Lower leg skin (tissue), 4 donors: ENCODE data around the gene RPL26. TPM values are rescaled to one million over a fixed set of nuclear protein-coding genes. Genes with fewer than 3 reads are reported as not detected.
A peak's percentile ranks its signal among the peaks of the same experiment; 100 is the strongest.

Experiments
- DNase-seq, 2 donors: peaks; one replicate each; pipeline ENCODE4 v3.0.0-alpha.2; 2019; ENCODE audit warnings: low spot score in 2 of 2
- H3K4me3 ChIP-seq: fragments of 200-600 bp; sonication (generic); 2 replicates; pipeline ENCODE4 v1.5.1; 2017; ENCODE audit warnings: mild to moderate bottlenecking, low read depth; ENCODE audit not compliant: poor library complexity, severe bottlenecking
- CTCF ChIP-seq, 3 donors: fragments of 450-650 bp; IDR thresholded peaks; one replicate each; pipeline ENCODE4 v1.5.1; 2016; ENCODE audit warnings: antibody characterized with exemption in 3 of 3, mild to moderate bottlenecking in 3 of 3, moderate library complexity in 2 of 3
- POLR2A ChIP-seq, 2 donors: fragments of 450-650 bp; IDR thresholded peaks; one replicate each; pipeline ENCODE4 v1.6.1; 2016 to 2017; ENCODE audit warnings: antibody characterized with exemption in 2 of 2, mild to moderate bottlenecking in 1 of 2, moderate library complexity in 1 of 2
- WGBS, 2 donors: methylation state at CpG; one replicate each; pipeline ENCODE4 v1.1.5; 2018; 5-methylcytosine and 5-hydroxymethylcytosine counted together
- intact Hi-C: fragments of 100-400 bp; cut with DNase I; formaldehyde crosslinking; loops from one replicate; pipeline ENCODE4 v1.15.0; 2023; ENCODE audit warnings: low total_unique reads
- total RNA-seq, 4 donors: library from RNA; depleted of rRNA; stranded (reverse); fragments of >200 nt; gene quantifications; one replicate each; pipeline ENCODE4 v1.1.0, GENCODE V29; 2016

The RPL26 gene
- total RNA-seq, 4 donors from 2014 or later, result 3,126 to 5,795 (median 3,707) TPM

GRCh38 chr17:8413328-8413727 lies 30.3 kb upstream of the RPL26 start:
- TF ChIP-seq POLR2A (IDR thresholded peaks at IDR 0.05) (no peak), CTCF (IDR thresholded peaks at IDR 0.05) (no peak)
- no peak for DNase-seq
- H3K4me3 ChIP-seq, result no peak overlapping the region
- WGBS, 2 donors, result 73 to 85% methylated on average over 4 of the region's 4 CpGs
- intact Hi-C loops, result loop anchor here (10.0 kb wide), 1 partner anchor 331 kb away; the partner anchor contains the start of gene CCDC42

GRCh38 chr17:8412089-8412488 lies 29.1 kb upstream of the RPL26 start:
- 68 to 83% methylated on average over 5 of the region's 5 CpGs for WGBS, 2 donors
- H3K4me3 ChIP-seq, result no peak overlapping the region
- peak in 1 of 2 donors; percentile 8 for DNase-seq
- no peak for TF ChIP-seq CTCF (IDR thresholded peaks at IDR 0.05)
- no peak for TF ChIP-seq POLR2A (IDR thresholded peaks at IDR 0.05)
- intact Hi-C loops, result loop anchor here (10.0 kb wide), 1 partner anchor 333 kb away; the partner anchor contains the start of gene CCDC42

- no peak for DNase-seq
- 73 to 80% methylated on average over 1 of the region's 1 CpG for WGBS, 2 donors
- TF ChIP-seq CTCF (IDR thresholded peaks at IDR 0.05), result no peak
- no peak for TF ChIP-seq POLR2A (IDR thresholded peaks at IDR 0.05)
- H3K4me3 ChIP-seq, result no peak overlapping the region
- intact Hi-C loops, result loop anchor here (10.0 kb wide), 1 partner anchor 334 kb away; the partner anchor contains the start of gene CCDC42
Measured at GRCh38 chr17:8410883-8411238, 27.9 kb upstream of the RPL26 start.

- no peak overlapping the region for H3K4me3 ChIP-seq
- peak; percentile 82 to 97 for DNase-seq
- WGBS, 2 donors, result 22 to 23% methylated on average over 19 of the region's 19 CpGs
- intact Hi-C loops, result loop anchor here (10.0 kb wide), 1 partner anchor 335 kb away; the partner anchor contains the start of gene CCDC42
- TF ChIP-seq POLR2A (IDR thresholded peaks at IDR 0.05) (no peak), CTCF (IDR thresholded peaks at IDR 0.05) (peak in 1 of 3 donors; percentile 73)
Measured at GRCh38 chr17:8409966-8410882, 27.2 kb upstream of the RPL26 start.

- TF ChIP-seq POLR2A (IDR thresholded peaks at IDR 0.05) (no peak), CTCF (IDR thresholded peaks at IDR 0.05) (no peak)
- DNase-seq, result peak in 1 of 2 donors; percentile 83
- intact Hi-C loops, result no loop called here
- 40 to 44% methylated on average over 14 of the region's 14 CpGs for WGBS, 2 donors
- H3K4me3 ChIP-seq, result no peak overlapping the region
Measured at GRCh38 chr17:8408371-8408770, 25.4 kb upstream of the RPL26 start.
